Glomerular visceral epithelial cell (primary cell): ENCODE data around the gene OR5H2.

Experiments used
- DNase-seq: peaks from one replicate; pipeline ENCODE4 v3.0.0-alpha.2; 2016; ENCODE audit errors: extremely low spot score

Gene OR5H2

DNA sequence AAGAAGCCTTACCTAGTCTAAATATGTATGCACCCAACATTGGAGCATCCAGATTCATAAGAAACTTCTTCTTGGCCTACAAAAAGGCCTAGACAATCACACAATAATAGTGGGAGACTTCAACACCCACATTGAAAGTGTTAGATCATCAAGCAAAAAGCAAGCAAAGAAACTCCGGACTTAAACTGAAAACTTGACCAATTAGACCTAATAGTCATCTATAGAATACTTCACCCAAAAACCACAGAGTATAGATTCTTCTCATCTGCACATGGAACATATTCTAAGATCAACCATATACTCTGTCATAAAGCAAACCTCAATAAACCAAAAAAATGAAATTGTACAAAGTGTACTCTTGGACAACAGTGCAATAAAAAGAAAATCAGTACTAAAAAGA, 49.0 kb downstream of the OR5H2 start:
- no peak for DNase-seq
